Umbilical cord (tissue), 2 donors: ENCODE data around the gene LDB3. TPM values are rescaled to one million over a fixed set of nuclear protein-coding genes. Genes with fewer than 3 reads are reported as not detected.

Experiments used
- DNase-seq: peaks from one replicate; pipeline ENCODE4 v3.0.0-alpha.2; 2015; ENCODE audit warnings: low spot score
- total RNA-seq: library from RNA; depleted of rRNA; stranded (reverse); fragments of >200 nt; gene quantifications from one replicate; pipeline ENCODE4 v1.2.3, GENCODE V29; 2014; ENCODE audit warnings: low replicate concordance; ENCODE audit not compliant: insufficient read depth

Gene LDB3
- total RNA-seq, 1 donor from 2014 or later: 3.4 TPM

DNA sequence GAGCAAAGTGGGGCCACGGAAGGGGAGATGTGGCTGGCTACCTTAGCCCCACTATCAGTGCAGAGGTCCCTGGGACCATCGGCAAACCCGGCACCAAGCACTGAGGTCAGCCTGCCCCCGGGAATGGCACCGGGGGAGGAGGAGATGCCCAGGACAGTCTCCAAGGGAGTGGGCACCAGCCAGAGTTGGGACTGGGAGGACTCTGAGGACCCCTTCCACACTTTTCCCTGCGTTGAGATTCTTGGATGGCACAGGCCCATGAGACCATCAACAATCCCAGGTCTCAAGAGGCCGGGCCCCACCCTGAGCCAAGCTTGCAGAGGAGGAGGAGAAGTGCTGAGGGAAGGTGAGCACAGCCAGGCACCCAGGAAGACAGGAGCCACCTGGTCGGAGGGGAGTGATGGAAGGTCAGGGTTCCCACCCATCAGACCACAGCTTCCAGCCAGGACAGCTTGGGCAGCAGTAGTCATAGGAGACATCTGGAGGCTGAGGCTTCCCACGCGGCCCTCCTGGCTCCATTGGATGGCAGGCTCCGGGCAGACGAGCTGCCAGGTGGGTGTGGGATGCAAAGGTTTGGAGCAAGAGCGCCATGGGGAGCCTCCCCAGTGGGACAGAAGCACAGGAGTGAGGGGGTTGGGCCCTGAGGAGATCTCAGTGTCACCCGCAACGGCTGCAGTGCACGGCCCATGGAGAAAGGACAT lies 16.5 kb upstream of the LDB3 start:
- no peak for DNase-seq

DNA sequence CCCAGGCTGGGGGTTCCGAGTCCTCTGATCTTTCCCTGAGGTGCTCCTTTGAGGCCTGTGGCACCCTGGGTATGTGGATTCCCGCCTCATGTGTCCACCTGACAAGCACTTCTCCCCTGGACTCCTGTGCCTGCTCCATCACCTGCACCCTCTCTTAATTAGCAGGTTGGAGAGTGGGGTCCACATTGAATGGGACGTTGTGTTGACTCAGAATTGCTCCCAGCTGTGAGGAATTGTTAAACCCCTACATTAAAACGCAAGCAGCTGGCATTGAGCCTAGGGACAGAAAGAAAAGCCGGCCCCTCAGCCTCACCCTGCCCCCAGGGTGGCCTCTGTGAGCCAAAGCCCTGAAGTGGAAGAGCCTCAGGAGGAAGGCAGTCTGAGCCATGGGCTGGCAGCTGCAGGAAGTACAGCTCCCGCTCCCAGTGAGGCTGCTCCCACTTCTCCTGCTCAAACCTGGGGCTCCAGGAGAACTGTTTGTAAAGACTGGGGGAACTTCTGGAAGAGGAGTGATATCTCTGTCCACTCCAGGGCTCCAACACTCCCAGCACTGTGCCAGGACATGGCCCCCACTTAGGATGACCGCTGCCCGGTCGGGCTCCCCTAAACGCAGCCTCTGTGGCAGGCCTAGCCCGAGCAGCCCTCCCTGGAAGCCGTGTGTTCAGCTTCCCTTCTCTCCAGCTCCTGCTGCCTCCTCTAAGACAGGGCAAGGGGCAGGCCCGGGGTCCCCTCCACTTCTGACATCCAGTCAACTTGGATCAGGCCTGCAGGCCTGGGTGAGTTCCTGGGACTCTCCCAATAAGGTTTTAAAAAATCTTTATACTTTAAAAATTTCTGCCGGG lies 15.7 kb upstream of the LDB3 start:
- peak; percentile 54 for DNase-seq

GRCh38 chr10:86653379-86653778 lies 14.9 kb upstream of the LDB3 start:
- no peak for DNase-seq

DNA sequence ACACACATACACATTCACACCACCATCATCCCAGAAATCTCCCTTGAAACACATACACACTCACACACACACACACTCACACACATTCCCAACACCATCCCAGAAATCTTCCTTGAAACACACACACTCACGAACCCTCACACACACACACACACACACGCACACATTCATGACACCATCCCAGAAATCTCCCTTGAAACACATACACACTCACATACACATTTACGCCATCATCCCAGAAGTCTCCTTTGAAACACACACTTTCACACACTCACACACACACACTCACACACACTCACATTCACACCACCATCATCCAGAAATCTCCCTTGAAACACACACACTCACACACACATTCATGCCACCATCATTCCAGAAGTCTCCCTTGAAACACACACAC lies 14.3 kb upstream of the LDB3 start:
- no peak for DNase-seq

DNA sequence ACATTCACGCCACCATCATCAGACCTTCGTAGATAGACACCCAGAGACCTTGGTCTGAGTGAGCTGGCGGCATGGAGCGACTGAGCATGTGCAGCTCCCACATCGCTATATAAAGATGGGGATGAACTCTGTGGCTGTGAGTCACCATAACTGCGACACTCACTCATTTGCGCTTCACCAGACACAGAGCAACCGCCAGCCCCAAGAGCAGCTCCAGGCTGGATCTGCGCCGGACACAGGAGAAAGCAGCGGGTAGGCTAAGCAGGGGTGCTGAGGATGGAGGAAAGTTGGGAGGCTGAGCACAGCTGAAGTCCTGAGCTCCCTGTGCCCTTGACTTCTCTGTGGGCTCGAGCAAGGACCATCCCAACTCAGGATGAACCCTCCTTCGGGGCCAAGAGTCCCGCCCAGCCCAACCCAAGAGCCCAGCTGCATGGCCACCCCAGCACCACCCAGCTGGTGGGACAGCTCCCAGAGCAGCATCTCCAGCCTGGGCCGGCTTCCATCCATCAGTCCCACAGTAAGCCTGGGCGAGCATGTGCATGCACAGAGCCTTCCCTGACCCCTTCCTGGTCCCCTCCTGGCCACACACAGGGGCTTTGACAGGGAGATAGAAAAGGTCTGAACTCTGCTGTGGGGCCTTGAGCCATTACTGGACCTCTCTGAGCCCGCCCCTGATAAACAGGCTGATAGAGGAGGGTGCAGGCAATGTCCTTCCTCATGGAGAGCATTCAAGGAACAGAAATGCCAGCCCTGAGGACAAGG lies 13.7 kb upstream of the LDB3 start, which contains the start of gene OPN4:
TSS of gene OPN4 (plus strand) at position 137 of the 762 bp plus-strand sequence. CDS start at position 374, 237 bp downstream.
- DNase-seq: no peak

DNA sequence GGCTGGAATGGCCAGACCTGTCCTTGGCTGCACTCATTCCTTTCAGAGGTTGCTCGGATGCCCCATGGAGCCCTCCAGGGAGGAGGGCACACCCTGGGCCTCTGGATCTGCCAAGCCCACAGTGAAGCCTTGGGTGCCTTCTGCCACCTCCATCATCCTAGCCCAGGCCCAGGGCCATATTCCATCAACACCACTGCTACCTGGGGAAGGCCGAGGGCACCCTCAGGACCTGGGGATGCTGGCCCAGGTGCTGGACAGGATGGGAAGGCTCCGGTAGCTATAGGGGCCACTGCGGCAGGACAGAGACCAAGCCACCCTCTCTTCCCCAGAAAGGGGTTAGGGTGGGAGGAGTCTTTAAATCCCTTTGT lies 13.2 kb upstream of the LDB3 start:
- no peak for DNase-seq

DNA sequence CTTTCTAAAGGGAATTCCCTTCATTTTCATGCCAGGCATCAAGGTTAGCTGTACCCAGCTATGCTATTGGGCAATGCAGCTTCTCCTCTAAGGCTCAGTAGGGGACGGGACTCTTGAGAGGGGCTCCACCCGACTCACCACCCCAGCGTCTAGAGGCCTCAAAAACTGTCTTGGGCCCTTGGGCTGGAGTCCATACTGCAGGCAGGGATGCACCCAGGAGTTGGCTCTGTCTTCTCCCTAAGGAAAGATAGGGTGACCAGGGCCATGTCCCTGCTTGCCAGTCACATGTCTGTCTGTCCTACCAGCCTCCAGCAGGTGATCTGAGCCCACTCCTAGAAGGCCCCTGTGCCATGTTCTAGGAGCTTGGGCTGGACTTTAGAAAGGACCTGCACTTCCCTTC lies 12.7 kb upstream of the LDB3 start:
- no peak for DNase-seq

GRCh38 chr10:86657011-86657395 lies 11.3 kb upstream of the LDB3 start:
- DNase-seq: no peak

DNA sequence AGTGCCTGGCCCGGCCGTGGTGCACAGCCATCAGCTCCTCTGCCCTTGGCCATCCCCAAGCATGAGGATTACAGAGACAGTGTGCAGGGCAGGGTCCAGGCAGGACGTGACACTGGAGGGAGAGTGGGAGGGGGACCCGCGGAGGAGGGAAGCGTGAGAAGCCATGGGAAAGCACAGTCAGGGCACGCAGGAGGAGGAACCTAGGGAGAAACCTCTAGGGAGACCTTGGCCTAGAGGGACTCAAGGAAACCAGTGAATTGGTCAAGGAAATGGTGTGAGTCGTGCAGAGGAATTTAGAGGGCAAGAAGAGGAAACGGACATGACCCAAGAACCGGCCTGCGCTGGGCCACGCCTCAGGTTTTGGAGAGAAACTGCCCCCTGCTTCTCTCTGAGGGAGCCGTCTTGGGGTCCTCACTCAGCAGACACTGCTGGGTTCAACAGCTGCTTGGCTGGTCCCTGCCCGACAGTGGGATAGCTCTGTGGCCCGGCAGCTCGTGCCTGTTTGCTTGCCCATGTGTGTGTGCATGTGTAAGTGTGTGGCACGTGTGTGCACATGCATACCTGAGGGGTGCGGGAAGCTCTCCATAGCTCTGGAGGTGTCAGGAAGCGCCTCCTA lies 10.8 kb upstream of the LDB3 start:
- no peak for DNase-seq

GRCh38 chr10:86658261-86658741 lies 10.0 kb upstream of the LDB3 start:
- DNase-seq: no peak

GRCh38 chr10:86658751-86659150 lies 9.6 kb upstream of the LDB3 start:
- DNase-seq: no peak

- DNase-seq: no peak
These were observed 9.1 kb upstream of the LDB3 start for GRCh38 chr10:86659161-86659691.

DNA sequence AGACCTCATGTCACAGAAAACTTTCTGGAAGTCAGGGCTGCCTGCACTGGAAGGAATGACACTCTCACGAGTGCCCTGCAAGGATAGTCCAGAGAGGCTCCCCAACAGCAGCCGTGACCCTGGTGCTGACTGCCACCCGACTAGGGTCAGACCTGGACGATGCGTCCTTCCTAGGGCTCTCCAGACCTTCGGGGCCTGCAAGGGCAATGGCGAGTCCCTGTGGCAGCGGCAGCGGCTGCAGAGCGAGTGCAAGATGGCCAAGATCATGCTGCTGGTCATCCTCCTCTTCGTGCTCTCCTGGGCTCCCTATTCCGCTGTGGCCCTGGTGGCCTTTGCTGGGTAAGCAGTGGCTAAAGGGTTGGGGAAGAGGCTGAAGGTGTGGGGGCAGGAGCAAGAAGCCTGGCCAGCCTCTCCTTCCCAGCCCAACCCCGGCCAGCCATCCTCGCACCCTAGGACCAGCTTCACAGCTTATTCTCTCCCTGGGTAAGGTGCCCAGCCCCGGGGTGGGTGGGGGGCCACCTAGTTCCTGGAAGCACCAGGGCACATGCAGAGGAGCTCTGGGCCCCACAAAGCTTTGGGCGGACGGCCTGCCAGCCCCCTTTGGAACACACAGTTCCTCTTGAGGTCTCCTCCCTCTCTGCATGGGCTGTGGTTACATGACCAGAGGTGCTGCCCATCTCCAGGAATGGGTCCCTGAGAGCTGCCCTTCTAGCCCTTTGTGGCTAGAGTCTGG lies 8.4 kb upstream of the LDB3 start:
- DNase-seq: no peak

- peak; percentile 75 for DNase-seq
These were observed 6.9 kb upstream of the LDB3 start for GRCh38 chr10:86661161-86662025.

DNA sequence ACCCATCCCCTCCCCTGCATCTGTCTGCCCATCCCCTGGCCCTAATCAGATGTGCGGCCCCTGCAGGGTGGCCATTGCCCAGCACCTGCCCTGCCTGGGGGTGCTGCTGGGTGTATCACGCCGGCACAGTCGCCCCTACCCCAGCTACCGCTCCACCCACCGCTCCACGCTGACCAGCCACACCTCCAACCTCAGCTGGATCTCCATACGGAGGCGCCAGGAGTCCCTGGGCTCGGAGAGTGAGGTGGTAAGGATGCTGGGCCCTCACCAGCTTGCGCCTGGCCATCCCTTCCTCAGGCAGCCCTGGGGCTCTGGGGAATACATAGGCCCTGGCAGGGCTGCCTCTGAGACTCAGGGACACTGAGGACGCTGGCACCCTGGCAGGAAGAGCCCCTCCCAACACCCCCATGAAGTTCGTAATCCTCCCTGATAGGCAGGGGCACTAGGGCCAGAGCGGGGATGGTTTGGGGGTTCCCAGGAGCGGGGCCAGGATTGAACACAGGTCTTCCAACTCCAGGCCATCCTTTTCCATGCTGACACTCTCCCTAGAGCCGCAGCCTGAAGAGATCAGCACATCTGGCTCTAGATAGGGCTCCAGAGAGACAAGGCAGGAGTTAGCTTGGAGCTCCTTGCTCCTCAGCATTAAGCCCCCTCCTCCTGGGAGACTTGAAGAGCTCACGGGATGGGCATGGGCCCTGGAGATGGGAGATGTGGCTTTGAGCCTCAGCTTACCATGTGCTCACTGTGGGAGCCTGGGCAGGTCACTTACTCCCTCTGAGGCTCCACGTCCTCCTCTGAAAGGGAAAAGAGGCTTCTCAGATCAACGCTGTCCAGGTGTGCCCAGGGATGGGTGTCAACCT lies 5.9 kb upstream of the LDB3 start:
- DNase-seq: no peak

GRCh38 chr10:86663046-86663345 lies 5.3 kb upstream of the LDB3 start:
- DNase-seq: no peak

- DNase-seq: no peak
These were observed 4.6 kb upstream of the LDB3 start for GRCh38 chr10:86663576-86664339.
